Activated CD8-positive, alpha-beta memory T cell treated with anti-CD3 and anti-CD28 coated beads, Interleukin-2, amount 50 U/mL, for 4 hours (primary cell): ENCODE results near the gene IGFN1.
"Not testable (repeated sequence)": the region's sequence is repeated elsewhere in the genome, so short reads cannot be mapped to it uniquely, and the experiment has no call there.

ENCODE experiments used
- DNase-seq: peaks from one replicate; pipeline ENCODE4 v3.0.0-alpha.2; 2020

IGFN1 gene

GRCh38 chr1:201190624-201191051 is at the start of gene IGFN1:
IGFN1 (plus strand) TSS chr1:201190824; CDS start chr1:201193294, 2,470 bp downstream.
- no peak for DNase-seq

GRCh38 chr1:201140941-201141260 is 49.7 kb upstream of the IGFN1 start:
- DNase-seq, result no peak

GRCh38 chr1:201141418-201141817 is 49.2 kb upstream of the IGFN1 start:
- DNase-seq, result no peak

- no peak for DNase-seq
These were observed 48.4 kb upstream of the IGFN1 start for GRCh38 chr1:201142011-201142848.

GRCh38 chr1:201142849-201143725 is 47.5 kb upstream of the IGFN1 start:
- no peak for DNase-seq

GRCh38 chr1:201143726-201144635 is 46.6 kb upstream of the IGFN1 start:
- DNase-seq, result no peak

GRCh38 chr1:201144701-201145100 is 45.9 kb upstream of the IGFN1 start:
- DNase-seq, result no peak

- no peak for DNase-seq
These were observed 45.5 kb upstream of the IGFN1 start for GRCh38 chr1:201145132-201145531.

- no peak for DNase-seq
These were observed 44.8 kb upstream of the IGFN1 start for GRCh38 chr1:201145816-201146215.

GRCh38 chr1:201146626-201147390 is 43.8 kb upstream of the IGFN1 start:
- DNase-seq, result no peak

- DNase-seq, result no peak
These were observed 43.1 kb upstream of the IGFN1 start for GRCh38 chr1:201147396-201148015.

- no peak for DNase-seq
These were observed 41.2 kb upstream of the IGFN1 start for GRCh38 chr1:201149400-201149799.

- no peak for DNase-seq
These were observed 36.9 kb upstream of the IGFN1 start for GRCh38 chr1:201153474-201154388.

GRCh38 chr1:201154389-201155165 is 36.0 kb upstream of the IGFN1 start, which contains the start of gene TMEM9:
TMEM9 (minus strand) TSS chr1:201154474; CDS start chr1:201153923, 551 bp downstream.
- peak; percentile 99 for DNase-seq

GRCh38 chr1:201155354-201155753 is 35.3 kb upstream of the IGFN1 start:
- DNase-seq, result no peak

GRCh38 chr1:201156346-201156745 is 34.3 kb upstream of the IGFN1 start:
- DNase-seq, result no peak

GRCh38 chr1:201156819-201157218 is 33.8 kb upstream of the IGFN1 start:
- no peak for DNase-seq

GRCh38 chr1:201157949-201158348 is 32.7 kb upstream of the IGFN1 start:
- DNase-seq, result no peak

GRCh38 chr1:201163036-201163435 is 27.6 kb upstream of the IGFN1 start:
- DNase-seq, result not testable (repeated sequence)
